Parietal lobe (tissue), 2 donors: ENCODE results near the gene KRTAP13-2. TPM values are rescaled to one million over a fixed set of nuclear protein-coding genes. Genes with fewer than 3 reads are reported as not detected.

Experiments
- small RNA-seq: library from RNA; depleted of rRNA; stranded (forward); fragments of <200 nt; gene quantifications from one replicate; pipeline ENCODE3, GENCODE V24; 2014; ENCODE audit warnings: low replicate concordance
- total RNA-seq: library from RNA; depleted of rRNA; stranded (reverse); fragments of >200 nt; gene quantifications from one replicate; pipeline ENCODE4 v1.2.3, GENCODE V29; 2014

The KRTAP13-2 gene, protein sequence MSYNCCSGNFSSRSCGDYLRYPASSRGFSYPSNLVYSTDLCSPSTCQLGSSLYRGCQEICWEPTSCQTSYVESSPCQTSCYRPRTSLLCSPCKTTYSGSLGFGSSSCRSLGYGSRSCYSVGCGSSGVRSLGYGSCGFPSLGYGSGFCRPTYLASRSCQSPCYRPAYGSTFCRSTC
- total RNA-seq = not detected

DNA sequence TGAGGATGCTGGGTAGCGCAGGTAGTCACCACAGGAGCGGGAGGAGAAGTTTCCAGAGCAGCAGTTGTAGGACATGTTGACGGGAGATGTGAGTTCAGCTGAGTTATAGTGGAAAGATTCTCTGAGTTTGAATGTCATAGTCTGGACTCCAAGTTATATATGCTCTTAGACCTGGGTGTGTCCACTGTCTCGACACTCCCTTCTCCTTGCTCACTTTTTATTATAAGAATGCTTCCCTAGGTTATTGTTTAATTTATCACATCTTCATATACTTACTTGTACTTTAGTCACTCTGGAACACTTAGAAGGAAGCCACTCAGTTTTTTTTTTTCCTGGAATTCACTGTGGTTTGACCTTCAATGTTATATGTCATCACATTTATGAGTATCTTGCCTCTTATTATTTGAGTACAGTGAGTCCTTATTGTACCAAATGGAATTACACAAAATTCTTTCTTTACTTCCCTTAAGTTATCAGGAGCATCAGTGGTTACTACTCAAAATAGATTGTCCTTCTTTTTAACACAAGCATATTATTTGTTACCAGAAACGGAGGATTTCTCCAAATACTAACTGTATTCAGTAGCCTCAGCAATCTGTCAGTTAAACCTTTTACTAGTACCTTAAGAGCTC lies at the start of gene KRTAP13-2:
Gene KRTAP13-2, minus strand, starts transcription at position 133 of the 632 bp plus-strand sequence. Its CDS starts 58 bp downstream, at position 75.

DNA sequence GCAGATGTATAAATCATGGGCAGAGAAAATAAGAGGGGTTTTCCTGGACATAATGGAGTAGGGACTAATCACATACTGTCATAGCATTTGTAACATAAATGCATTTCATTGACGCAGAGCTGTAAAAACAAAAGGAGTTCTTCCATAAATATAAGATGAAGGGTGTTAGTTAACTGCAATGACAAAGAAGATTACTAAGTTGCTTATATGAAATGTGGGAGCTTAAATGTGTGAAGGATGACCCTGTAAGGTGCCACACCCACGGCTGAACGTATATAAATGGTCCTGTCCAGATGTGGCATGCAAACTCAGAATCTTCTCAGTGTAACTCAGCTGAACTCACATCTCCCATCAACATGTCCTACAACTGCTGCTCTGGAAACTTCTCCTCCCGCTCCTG lies 23.7 kb upstream of the KRTAP13-2 start, which contains the start of gene KRTAP13-1:
Gene KRTAP13-1, plus strand, starts transcription at position 301 of the 400 bp plus-strand sequence. Its CDS starts 56 bp downstream, at position 357.

DNA sequence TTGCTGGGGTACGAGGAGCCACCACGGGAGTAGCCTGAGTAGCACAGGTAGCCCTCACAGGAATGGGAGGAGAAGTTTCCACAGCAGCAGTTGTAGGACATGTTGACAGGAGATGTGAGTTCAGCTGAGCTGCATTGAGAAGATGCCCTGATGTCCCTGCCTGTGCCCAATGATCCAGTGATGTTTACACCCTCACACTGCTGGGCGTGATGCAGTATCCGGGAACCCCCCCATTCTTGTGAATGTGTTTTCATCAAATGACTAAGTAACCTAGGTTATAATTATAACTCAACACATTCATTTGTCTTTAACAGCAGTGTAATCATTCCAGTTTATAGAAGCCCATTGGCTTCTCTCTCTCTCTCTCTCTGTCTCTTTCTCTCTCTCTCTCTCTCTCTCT lies 23.6 kb downstream of the KRTAP13-2 start, which contains the start of gene KRTAP23-1:
Gene KRTAP23-1, minus strand, starts transcription at position 101 of the 400 bp plus-strand sequence. Its CDS starts 0 bp downstream, at position 101.

DNA sequence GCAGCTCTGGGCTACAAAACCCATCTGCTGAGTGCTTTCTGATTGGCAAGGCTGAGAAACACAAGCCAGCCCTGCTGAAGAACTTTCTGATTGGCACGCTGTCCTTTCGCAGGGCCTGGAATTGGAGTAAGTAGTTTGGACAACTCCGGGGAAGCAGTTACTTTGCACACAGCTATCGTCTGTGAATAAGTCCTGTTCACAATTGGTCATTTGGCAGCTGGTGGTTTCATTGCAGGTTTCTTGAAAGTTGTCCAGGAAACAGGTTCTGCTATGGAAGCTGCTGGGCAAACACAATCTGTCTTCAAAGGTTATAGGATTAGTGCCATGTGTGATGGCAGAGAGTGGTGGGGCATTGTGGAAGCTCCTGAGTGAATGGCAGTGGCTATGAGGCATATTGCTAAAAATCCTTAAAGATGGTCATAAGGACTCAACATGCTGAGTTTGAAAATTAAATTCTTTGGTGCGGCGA lies 34.8 kb downstream of the KRTAP13-2 start, which contains the start of gene KRTAP27-1:
Gene KRTAP27-1, minus strand, starts transcription at position 419 of the 469 bp plus-strand sequence. Its CDS starts 26 bp downstream, at position 393.

Small RNAs within 50 kb of the gene (small RNA-seq; reads per million reads assigned to genes)
- not detected for gene KRTAP23-1
- gene MIR4327 = not detected

Other genes with a start within 250 kb of the KRTAP13-2 start
- gene CLDN17, start 205.5 kb downstream of the KRTAP13-2 start, total RNA-seq = not detected
- gene CLDN8, start 156.2 kb downstream of the KRTAP13-2 start, total RNA-seq = not detected
- gene KRTAP24-1, start 89.3 kb downstream of the KRTAP13-2 start, total RNA-seq = not detected
- not detected for gene KRTAP25-1, start 82.8 kb downstream of the KRTAP13-2 start, total RNA-seq
- not detected for gene KRTAP26-1, start 52.0 kb downstream of the KRTAP13-2 start, total RNA-seq
- not detected for gene KRTAP27-1, start 34.6 kb downstream of the KRTAP13-2 start, total RNA-seq
- not detected for gene KRTAP23-1, start 23.7 kb downstream of the KRTAP13-2 start, total RNA-seq
- gene KRTAP13-1, start 23.8 kb upstream of the KRTAP13-2 start, total RNA-seq = not detected
- gene KRTAP13-3, start 53.7 kb upstream of the KRTAP13-2 start, total RNA-seq = not detected
- not detected for gene KRTAP13-4, start 57.9 kb upstream of the KRTAP13-2 start, total RNA-seq
- not detected for gene KRTAP15-1, start 68.0 kb upstream of the KRTAP13-2 start, total RNA-seq
- gene KRTAP19-1, start 108.1 kb upstream of the KRTAP13-2 start, total RNA-seq = not detected
- gene KRTAP19-2, start 115.2 kb upstream of the KRTAP13-2 start, total RNA-seq = not detected
- gene KRTAP19-3, start 119.7 kb upstream of the KRTAP13-2 start, total RNA-seq = not detected
- gene KRTAP19-4, start 124.9 kb upstream of the KRTAP13-2 start, total RNA-seq = not detected
- gene KRTAP19-5, start 129.9 kb upstream of the KRTAP13-2 start, total RNA-seq = not detected
- gene KRTAP19-6, start 169.6 kb upstream of the KRTAP13-2 start, total RNA-seq = not detected
- gene KRTAP19-7, start 189.0 kb upstream of the KRTAP13-2 start, total RNA-seq = not detected
- not detected for gene KRTAP22-2, start 218.1 kb upstream of the KRTAP13-2 start, total RNA-seq
- gene KRTAP6-3, start 220.2 kb upstream of the KRTAP13-2 start, total RNA-seq = not detected
- not detected for gene KRTAP6-2, start 226.6 kb upstream of the KRTAP13-2 start, total RNA-seq
- gene KRTAP22-1, start 228.8 kb upstream of the KRTAP13-2 start, total RNA-seq = not detected
- not detected for gene KRTAP6-1, start 241.7 kb upstream of the KRTAP13-2 start, total RNA-seq
- gene KRTAP20-1, start 244.2 kb upstream of the KRTAP13-2 start, total RNA-seq = not detected
- gene KRTAP20-4, start 248.4 kb upstream of the KRTAP13-2 start, total RNA-seq = not detected